Thymus (tissue), 11 donors: ENCODE data around the gene ZNF346. TPM values are rescaled to one million over a fixed set of nuclear protein-coding genes. Genes with fewer than 3 reads are reported as not detected.
"Not testable (repeated sequence)": the region's sequence is repeated elsewhere in the genome, so short reads cannot be mapped to it uniquely, and the experiment has no call there.

Experiments
- DNase-seq, 9 donors: peaks; one replicate each; pipeline ENCODE4 v3.0.0-alpha.2; 2013; ENCODE audit warnings: low spot score in 9 of 9, low read depth in 6 of 9, missing footprints in 1 of 9
- H3K27ac ChIP-seq, 2 donors: one replicate each; pipeline ENCODE4 v1.5.1; 2013; ENCODE audit warnings: control low read depth in 1 of 2, low read depth in 1 of 2, low read length in 1 of 2, mild to moderate bottlenecking in 1 of 2, moderate library complexity in 1 of 2
- H3K27me3 ChIP-seq, 2 donors: one replicate each; pipeline ENCODE4 v1.5.1; 2013; ENCODE audit warnings: low read length in 1 of 2; ENCODE audit not compliant: control insufficient read depth in 2 of 2, insufficient read depth in 1 of 2
- H3K36me3 ChIP-seq, 2 donors: one replicate each; pipeline ENCODE4 v1.5.1; 2013; ENCODE audit warnings: low read length in 1 of 2, mild to moderate bottlenecking in 1 of 2, moderate library complexity in 1 of 2; ENCODE audit not compliant: control insufficient read depth in 2 of 2, insufficient read depth in 2 of 2
- H3K4me1 ChIP-seq, 2 donors: one replicate each; pipeline ENCODE4 v1.5.1; 2013; ENCODE audit warnings: low read length in 2 of 2; ENCODE audit not compliant: control insufficient read depth in 2 of 2, insufficient read depth in 2 of 2
- H3K4me3 ChIP-seq, 2 donors: one replicate each; pipeline ENCODE4 v1.5.1; 2013; ENCODE audit warnings: low read length in 2 of 2, control low read depth in 1 of 2, mild to moderate bottlenecking in 1 of 2
- H3K9me3 ChIP-seq, 2 donors: one replicate each; pipeline ENCODE4 v1.5.1; 2013; ENCODE audit warnings: low read length in 1 of 2, mild to moderate bottlenecking in 1 of 2; ENCODE audit not compliant: control insufficient read depth in 2 of 2, insufficient read depth in 1 of 2
- WGBS: extraction: QIAGEN DNeasy Blood & Tissue Kit; methylation state at CpG from one replicate; pipeline ENCODE4 v1.1.7; 2013; 5-methylcytosine and 5-hydroxymethylcytosine counted together
- polyA plus RNA-seq: library from polyadenylated mRNA; stranded (reverse); fragments of 200-250 nt; gene quantifications from one replicate; pipeline ENCODE4 v1.2.3, GENCODE V29; 2013
- total RNA-seq: library from RNA; stranded (reverse); fragments of 120-200 nt; gene quantifications from one replicate; pipeline ENCODE4 v1.2.4, GENCODE V29; 2013
- donor health status: healthy.

ZNF346 gene
- total and polyA plus RNA-seq, 2 donors, result 8.0 to 14.5 TPM

- Histone ChIP-seq H3K36me3 (peaks cover 0 to 3% of the 10 kb centered on the region in 2 donors), H3K9me3 (peaks cover 0 to 8% of the 10 kb centered on the region in 2 donors), H3K27ac (no peak overlapping the region), H3K4me1 (peaks cover 19 to 29% of the 10 kb centered on the region in 2 donors), H3K27me3 (no peaks in the 10 kb centered on the region), H3K4me3 (no peak overlapping the region)
- DNase-seq, result no peak
- over 99% methylated on average over 3 of the region's 3 CpGs for WGBS
These were observed 34.9 kb upstream of the ZNF346 start for GRCh38 chr5:176987583-176987982.

DNA sequence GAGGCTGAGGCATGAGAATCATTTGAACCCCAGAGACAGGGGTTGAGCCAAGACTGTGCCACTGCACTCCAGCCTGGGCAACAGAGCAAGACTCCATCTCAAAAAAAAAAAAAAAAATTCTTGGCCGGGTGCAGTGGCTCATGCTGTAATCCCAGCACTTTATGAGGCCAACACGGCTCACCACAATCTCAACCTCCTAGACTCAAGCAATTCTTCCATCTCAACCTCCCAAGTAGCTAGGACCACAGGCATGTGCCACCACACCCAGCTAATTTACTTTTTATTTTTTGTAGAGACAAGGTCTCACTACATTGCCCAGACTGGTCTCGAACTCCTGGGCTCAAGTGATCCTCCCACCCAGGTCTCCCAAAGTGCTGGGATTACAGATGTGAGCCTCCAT is 29.4 kb upstream of the ZNF346 start:
- not testable (repeated sequence) for DNase-seq, H3K4me3 ChIP-seq, H3K4me1 ChIP-seq, H3K27ac ChIP-seq, H3K27me3 ChIP-seq, H3K9me3 ChIP-seq, H3K36me3 ChIP-seq
- 98% methylated on average over 3 of the region's 3 CpGs for WGBS

GRCh38 chr5:176994460-176995121 is 27.9 kb upstream of the ZNF346 start:
- no peaks in the 10 kb centered on the region for H3K27me3 ChIP-seq
- H3K4me1 ChIP-seq, result peaks cover 0 to 9% of the 10 kb centered on the region in 2 donors
- 83% methylated on average over 7 of the region's 7 CpGs for WGBS
- H3K36me3 ChIP-seq, result peaks cover 0 to 3% of the 10 kb centered on the region in 2 donors
- DNase-seq, result no peak
- peak overlapping the region in 1 of 2 donors; percentile 36 for H3K27ac ChIP-seq
- no peak overlapping the region for H3K4me3 ChIP-seq
- H3K9me3 ChIP-seq, result peaks cover 0 to 10% of the 10 kb centered on the region in 2 donors

GRCh38 chr5:176995122-176995490 is 27.4 kb upstream of the ZNF346 start:
- peaks cover 0 to 3% of the 10 kb centered on the region in 2 donors for H3K36me3 ChIP-seq
- H3K4me3 ChIP-seq, result no peak overlapping the region
- H3K27ac ChIP-seq, result peak overlapping the region in 1 of 2 donors; percentile 36
- H3K27me3 ChIP-seq, result no peaks in the 10 kb centered on the region
- peaks cover 0 to 9% of the 10 kb centered on the region in 2 donors for H3K4me1 ChIP-seq
- no peak for DNase-seq
- WGBS, result 97% methylated on average over 3 of the region's 3 CpGs
- H3K9me3 ChIP-seq, result peaks cover 0 to 10% of the 10 kb centered on the region in 2 donors

DNA sequence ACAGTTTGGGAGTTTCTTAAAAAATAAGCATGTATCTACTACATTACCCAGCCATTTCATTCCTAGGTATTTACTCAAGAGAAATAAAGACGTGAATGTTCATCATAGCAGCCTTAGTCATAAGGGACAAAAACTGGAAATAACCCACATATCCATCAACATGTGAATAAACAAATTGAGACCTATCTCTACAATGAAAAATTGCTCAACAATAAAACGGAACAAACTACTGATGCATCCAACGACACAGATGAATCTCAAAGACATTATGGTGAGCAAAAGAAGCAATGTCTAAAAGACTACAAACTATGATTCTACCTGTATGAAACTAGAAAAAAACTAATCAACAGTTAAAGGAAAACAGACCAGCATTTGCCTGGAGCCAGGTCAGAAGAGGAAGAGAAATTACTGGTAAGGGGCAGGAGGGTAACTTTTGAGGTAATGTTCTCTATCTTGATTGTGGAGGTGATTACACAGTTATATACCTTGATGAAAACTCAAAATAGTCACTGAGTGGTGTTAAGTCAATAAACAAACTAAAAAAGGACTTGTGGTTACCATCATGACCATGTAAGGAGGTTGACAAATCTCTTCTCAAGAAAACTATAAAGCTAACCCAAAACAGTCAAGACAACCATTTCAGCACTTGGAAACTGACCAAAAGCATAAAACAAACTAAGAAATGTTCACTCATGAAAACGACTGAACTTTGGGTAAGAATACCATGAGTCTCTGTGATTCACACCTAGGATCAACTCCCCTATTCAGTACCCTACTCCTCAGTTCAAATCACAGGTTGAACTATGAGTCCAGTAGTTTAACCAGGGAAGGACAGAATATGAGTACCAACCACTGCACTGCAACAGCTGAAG is 26.4 kb upstream of the ZNF346 start:
- H3K36me3 ChIP-seq, result peaks cover 0 to 3% of the 10 kb centered on the region in 2 donors
- H3K27me3 ChIP-seq, result no peaks in the 10 kb centered on the region
- H3K4me3 ChIP-seq, result no peak overlapping the region
- DNase-seq, result no peak
- WGBS, result 82% methylated on average over 4 of the region's 4 CpGs
- peaks cover 0 to 9% of the 10 kb centered on the region in 2 donors for H3K4me1 ChIP-seq
- peaks cover 0 to 10% of the 10 kb centered on the region in 2 donors for H3K9me3 ChIP-seq
- no peak overlapping the region for H3K27ac ChIP-seq

GRCh38 chr5:176996780-176997179 is 25.7 kb upstream of the ZNF346 start:
- peaks cover 0 to 9% of the 10 kb centered on the region in 2 donors for H3K4me1 ChIP-seq
- H3K4me3 ChIP-seq, result no peak overlapping the region
- peaks cover 0 to 10% of the 10 kb centered on the region in 2 donors for H3K9me3 ChIP-seq
- no peak overlapping the region for H3K27ac ChIP-seq
- no peak for DNase-seq
- H3K36me3 ChIP-seq, result peaks cover 0 to 6% of the 10 kb centered on the region in 2 donors
- H3K27me3 ChIP-seq, result no peaks in the 10 kb centered on the region
- WGBS, result 97% methylated on average over 5 of the region's 5 CpGs

DNA sequence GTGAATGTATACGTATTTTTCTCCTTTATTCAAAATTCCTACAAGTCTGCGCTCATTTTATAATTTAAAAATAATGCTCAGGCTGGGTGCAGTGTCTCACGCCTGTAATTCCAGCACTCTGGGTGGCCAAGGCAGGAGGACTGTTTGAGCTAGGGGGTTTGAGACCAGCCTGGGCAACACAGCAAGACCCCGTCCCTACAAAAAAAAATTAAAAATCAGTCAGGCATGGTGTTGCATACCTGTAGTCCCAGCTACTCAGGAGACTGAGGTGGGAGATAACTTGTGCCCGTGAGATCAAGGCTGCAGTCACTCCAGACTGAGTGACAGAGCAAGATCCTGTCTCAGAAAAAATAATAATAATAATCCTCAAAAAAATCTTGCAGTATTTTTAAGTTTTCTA is 23.7 kb upstream of the ZNF346 start:
- 99% methylated on average over 5 of the region's 5 CpGs for WGBS
- no peak overlapping the region for H3K27ac ChIP-seq

GRCh38 chr5:176999526-176999925 is 23.0 kb upstream of the ZNF346 start:
- H3K27ac ChIP-seq, H3K9me3 ChIP-seq, H3K4me3 ChIP-seq, DNase-seq, H3K27me3 ChIP-seq: not testable (repeated sequence)
- Histone ChIP-seq H3K4me1 (peaks cover 5 to 13% of the 10 kb centered on the region in 2 donors), H3K36me3 (peaks cover 0 to 11% of the 10 kb centered on the region in 2 donors)

More for the DNA sequence above, 23.7 kb upstream of the ZNF346 start:
- no peak for DNase-seq
- H3K27me3 ChIP-seq, result no peaks in the 10 kb centered on the region
- H3K4me1 ChIP-seq, result peaks cover 2 to 12% of the 10 kb centered on the region in 2 donors
- peaks cover 0 to 9% of the 10 kb centered on the region in 2 donors for H3K36me3 ChIP-seq
- peaks cover 0 to 10% of the 10 kb centered on the region in 2 donors for H3K9me3 ChIP-seq
- no peak overlapping the region for H3K4me3 ChIP-seq

GRCh38 chr5:177003649-177004048 is 18.8 kb upstream of the ZNF346 start:
- Histone ChIP-seq H3K4me1 (peaks cover 4 to 17% of the 10 kb centered on the region in 2 donors), H3K36me3 (peaks cover 0 to 8% of the 10 kb centered on the region in 2 donors), H3K9me3 (peaks cover 0 to 4% of the 10 kb centered on the region in 2 donors), H3K4me3 (no peak overlapping the region), H3K27ac (no peak overlapping the region), H3K27me3 (no peaks in the 10 kb centered on the region)
- no peak for DNase-seq
- WGBS, result 94% methylated on average over 5 of the region's 5 CpGs
